ENCODE results near the gene HSD17B2.

GRCh38 chr16:82055728-82056549 lies 20.9 kb downstream of the HSD17B2 start:
- TF ChIP-seq CTCF (IDR thresholded peaks at IDR 0.05) (no peak), POLR2A (IDR thresholded peaks at IDR 0.05) (no peak), POLR2AphosphoS5 (IDR thresholded peaks at IDR 0.05) (peak in 1 of 3 donors; percentile 18)

Measured in suprapubic skin (tissue), 4 donors.